GM12878 (cell line): Measurements from ENCODE around the gene EOMES. TPM values are rescaled to one million over a fixed set of nuclear protein-coding genes. Genes with fewer than 3 reads are reported as not detected.

Experiments used
- ATAC-seq: fragments of 200-7000 bp; cut with Tn5 transposase; 3 replicates; pipeline ENCODE4 v1.9.1; 2020; ENCODE audit warnings: mild to moderate bottlenecking, moderate library complexity
- BruUV-seq: library from RNA; stranded (reverse); fragments of 400-500 nt; replicated peaks from 2 replicates; lab custom pipeline; 2021; lab: Mats Ljungman, UMichigan
- CTCF ChIA-PET: fragments of 300-600 bp; sonication (Branson Sonifier 250); formaldehyde crosslinking; extraction: SDS; loops from one replicate; lab custom pipeline; 2021; ENCODE audit warnings: inconsistent platforms; lab: Yijun Ruan, JAX
- POLR2A ChIA-PET: fragments of 350-600 bp; formaldehyde crosslinking; extraction: SDS; loops from one replicate; lab custom pipeline; 2021; ENCODE audit warnings: inconsistent platforms; lab: Charles Lee
- RAD21 ChIA-PET: fragments of 300-600 bp; sonication (Branson Sonifier 250); formaldehyde crosslinking; loops from one replicate; lab custom pipeline; 2023; ENCODE audit warnings: antibody characterized with exemption; ENCODE audit not compliant: unreplicated experiment; lab: Charles Lee
- SMC1A ChIA-PET: fragments of 300-600 bp; sonication (Branson Sonifier 250); formaldehyde crosslinking; loops from one replicate; lab custom pipeline; 2023; ENCODE audit not compliant: unreplicated experiment, uncharacterized antibody; lab: Charles Lee
- DNase-seq: peaks from one replicate; pipeline ENCODE4 v3.0.0-alpha.2; 2011; ENCODE audit warnings: low read depth, low spot score
- FAIRE-seq: peaks from 3 replicates; lab custom pipeline; 2011; peaks lifted over from hg19 to GRCh38; lab: Jason Lieb, UNC
- H2AFZ ChIP-seq: 2 replicates; pipeline ENCODE4 v1.6.0; 2011; ENCODE audit warnings: low read depth, low read length, control low read depth; ENCODE audit not compliant: control insufficient read depth
- H3K27ac ChIP-seq: 2 replicates; pipeline ENCODE4 v1.5.1; 2011; ENCODE audit warnings: control low read depth; ENCODE audit not compliant: control insufficient read depth, insufficient read depth
- H3K27me3 ChIP-seq, 2 experiments: replicated peaks in 1 of 2; 2 replicates each; pipeline versions ENCODE4 v1.6.0 to v1.6.1; 2011; ENCODE audit warnings: low read length in 1 of 2; ENCODE audit not compliant: control insufficient read depth in 2 of 2, insufficient read depth in 2 of 2
- H3K36me3 ChIP-seq, 2 experiments: 2 replicates each; pipeline ENCODE4 v1.5.1; 2011; ENCODE audit warnings: low read length in 1 of 2; ENCODE audit not compliant: control insufficient read depth in 2 of 2, insufficient read depth in 2 of 2
- H3K4me1 ChIP-seq: 2 replicates; pipeline ENCODE4 v1.6.1; 2011; ENCODE audit warnings: mild to moderate bottlenecking, low read length, moderate library complexity, mixed read lengths; ENCODE audit not compliant: control insufficient read depth, insufficient read depth
- H3K4me2 ChIP-seq: 2 replicates; pipeline ENCODE4 v1.6.0; 2011; ENCODE audit warnings: control low read depth; ENCODE audit not compliant: control insufficient read depth, insufficient read depth
- H3K4me3 ChIP-seq: fragments of 200-600 bp; sonication (generic); 2 replicates; pipeline ENCODE4 v1.5.1; 2016
- H3K79me2 ChIP-seq: 2 replicates; pipeline ENCODE4 v1.6.0; 2011; ENCODE audit warnings: low read length; ENCODE audit not compliant: control insufficient read depth, insufficient read depth
- H3K9ac ChIP-seq: 2 replicates; pipeline ENCODE4 v1.8.0; 2011; ENCODE audit warnings: low read length, control low read depth, mixed read lengths; ENCODE audit not compliant: control insufficient read depth, insufficient read depth
- H3K9me3 ChIP-seq: replicated peaks from 3 replicates; pipeline ENCODE4 v1.5.1; 2011; ENCODE audit warnings: mild to moderate bottlenecking, low read length; ENCODE audit not compliant: control insufficient read depth, insufficient read depth
- H4K20me1 ChIP-seq: 2 replicates; pipeline ENCODE4 v1.6.0; 2011; ENCODE audit not compliant: control insufficient read depth, insufficient read depth
- HDAC6 ChIP-seq: fragments of 200-600 bp; sonication (generic); IDR thresholded peaks from one replicate; pipeline ENCODE4 v1.8.0; 2017; ENCODE audit warnings: antibody characterized with exemption; ENCODE audit not compliant: unreplicated experiment
- KDM1A ChIP-seq: fragments of 200-600 bp; sonication (generic); IDR thresholded peaks from 2 replicates; pipeline ENCODE4 v1.6.1; 2016; ENCODE audit warnings: borderline replicate concordance
- NFXL1 ChIP-seq: fragments of 450-650 bp; IDR thresholded peaks from 2 replicates; pipeline ENCODE4 v1.6.1; 2017; ENCODE audit warnings: antibody characterized with exemption, mild to moderate bottlenecking, borderline replicate concordance
- SUZ12 ChIP-seq: fragments of 200-600 bp; sonication (generic); IDR thresholded peaks from one replicate; pipeline ENCODE4 v1.6.1; 2018; ENCODE audit warnings: antibody characterized with exemption, mild to moderate bottlenecking; ENCODE audit not compliant: unreplicated experiment
- WRNIP1 ChIP-seq: IDR thresholded peaks from 2 replicates; pipeline ENCODE4 v1.6.1; 2011; ENCODE audit warnings: low read depth, low read length, improper control_type of control experiment, borderline replicate concordance
- ZBED1 ChIP-seq: IDR thresholded peaks from 2 replicates; pipeline ENCODE4 v1.6.1; 2016; ENCODE audit warnings: borderline replicate concordance
- WGBS: methylation state at CpG from one replicate; pipeline ENCODE4 v1.1.6; 2016; ENCODE audit warnings: low lambda C conversion rate; ENCODE audit not compliant: insufficient replicate concordance, insufficient coverage; ENCODE audit errors: missing lambda C conversion rate; 5-methylcytosine and 5-hydroxymethylcytosine counted together
- in situ Hi-C: fragments of 300-500 bp; cut with MboI; formaldehyde crosslinking; loops from 9 replicates; pipeline ENCODE4 v1.14.3; 2018; ENCODE audit warnings: mixed read lengths
- intact Hi-C: fragments of 100-400 bp; cut with micrococcal nuclease; formaldehyde crosslinking; loops from one replicate; pipeline ENCODE4 v1.14.2; 2022; ENCODE audit not compliant: unreplicated experiment
- polyA plus RNA-seq, 11 experiments: library from polyadenylated mRNA; depleted of rRNA in 4 of 11; unstranded in 6 of 11; stranded (reverse) in 5 of 11; fragments of >200 nt; fragmentation: Nextera tagmentation in 4 of 11; fragmentation: Illumina TruSeq in 1 of 11; extraction: Ambion mirVana in 4 of 11; extraction: Trizol in 1 of 11; gene quantifications; 1 replicate in 1 of 11; 2 replicates in 10 of 11; pipeline versions ENCODE4 v1.2.1 to v1.2.3, GENCODE V29; 2011 to 2016; ENCODE audit warnings: inconsistent platforms in 2 of 11, missing spikeins in 2 of 11, low read depth in 1 of 11
- total RNA-seq, 4 experiments: library from RNA; depleted of rRNA in 3 of 4; stranded (reverse); fragments of >200 nt in 3 of 4; fragmentation: Illumina TruSeq in 1 of 4; extraction: Trizol in 1 of 4; gene quantifications; 2 replicates each; pipeline versions ENCODE4 v1.2.1 to v1.2.3, GENCODE V29; 2013 to 2021
- TF ChIP-seq, protein P1 (sequence below): fragments of 450-650 bp; formaldehyde crosslinking; IDR thresholded peaks from 2 replicates; pipeline ENCODE4 v1.5.0; 2022; ENCODE audit warnings: mild to moderate bottlenecking, missing genetic modification characterization

EOMES gene
- total and polyA plus RNA-seq, 10 of the 15 experiments (the other 5 are each of a cell fraction or from before 2014, with no cell fraction given): 1.5 to 178 (median 4.5) TPM

DNA sequence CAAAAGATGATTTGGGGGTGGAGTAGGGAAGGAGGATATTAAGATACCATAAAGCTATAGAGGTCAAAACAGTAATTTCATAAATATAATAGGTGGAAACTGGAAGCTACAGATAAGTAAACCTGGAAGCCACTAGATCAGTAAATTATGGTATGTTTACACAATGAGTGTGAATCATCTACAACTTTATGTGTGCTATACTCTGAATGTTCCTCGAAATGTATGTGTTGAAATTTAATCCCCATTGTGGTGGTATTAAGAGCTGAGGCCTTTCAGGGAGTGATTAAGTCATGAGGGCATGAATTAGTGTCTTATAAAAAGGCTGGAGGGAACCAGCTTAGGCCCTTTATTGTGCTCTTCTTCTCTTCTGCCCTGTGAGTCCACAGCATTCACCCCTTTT is 25.2 kb downstream of the EOMES start (continued):
- TF ChIP-seq, protein P1, sequence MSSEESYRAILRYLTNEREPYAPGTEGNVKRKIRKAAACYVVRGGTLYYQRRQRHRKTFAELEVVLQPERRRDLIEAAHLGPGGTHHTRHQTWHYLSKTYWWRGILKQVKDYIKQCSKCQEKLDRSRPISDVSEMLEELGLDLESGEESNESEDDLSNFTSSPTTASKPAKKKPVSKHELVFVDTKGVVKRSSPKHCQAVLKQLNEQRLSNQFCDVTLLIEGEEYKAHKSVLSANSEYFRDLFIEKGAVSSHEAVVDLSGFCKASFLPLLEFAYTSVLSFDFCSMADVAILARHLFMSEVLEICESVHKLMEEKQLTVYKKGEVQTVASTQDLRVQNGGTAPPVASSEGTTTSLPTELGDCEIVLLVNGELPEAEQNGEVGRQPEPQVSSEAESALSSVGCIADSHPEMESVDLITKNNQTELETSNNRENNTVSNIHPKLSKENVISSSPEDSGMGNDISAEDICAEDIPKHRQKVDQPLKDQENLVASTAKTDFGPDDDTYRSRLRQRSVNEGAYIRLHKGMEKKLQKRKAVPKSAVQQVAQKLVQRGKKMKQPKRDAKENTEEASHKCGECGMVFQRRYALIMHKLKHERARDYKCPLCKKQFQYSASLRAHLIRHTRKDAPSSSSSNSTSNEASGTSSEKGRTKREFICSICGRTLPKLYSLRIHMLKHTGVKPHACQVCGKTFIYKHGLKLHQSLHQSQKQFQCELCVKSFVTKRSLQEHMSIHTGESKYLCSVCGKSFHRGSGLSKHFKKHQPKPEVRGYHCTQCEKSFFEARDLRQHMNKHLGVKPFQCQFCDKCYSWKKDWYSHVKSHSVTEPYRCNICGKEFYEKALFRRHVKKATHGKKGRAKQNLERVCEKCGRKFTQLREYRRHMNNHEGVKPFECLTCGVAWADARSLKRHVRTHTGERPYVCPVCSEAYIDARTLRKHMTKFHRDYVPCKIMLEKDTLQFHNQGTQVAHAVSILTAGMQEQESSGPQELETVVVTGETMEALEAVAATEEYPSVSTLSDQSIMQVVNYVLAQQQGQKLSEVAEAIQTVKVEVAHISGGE (CRISPR knock-in tag): no peak
- no peak for TF ChIP-seq HDAC6
- TF ChIP-seq NFXL1: no peak
- TF ChIP-seq, all 136 proteins: peak for 0

DNA sequence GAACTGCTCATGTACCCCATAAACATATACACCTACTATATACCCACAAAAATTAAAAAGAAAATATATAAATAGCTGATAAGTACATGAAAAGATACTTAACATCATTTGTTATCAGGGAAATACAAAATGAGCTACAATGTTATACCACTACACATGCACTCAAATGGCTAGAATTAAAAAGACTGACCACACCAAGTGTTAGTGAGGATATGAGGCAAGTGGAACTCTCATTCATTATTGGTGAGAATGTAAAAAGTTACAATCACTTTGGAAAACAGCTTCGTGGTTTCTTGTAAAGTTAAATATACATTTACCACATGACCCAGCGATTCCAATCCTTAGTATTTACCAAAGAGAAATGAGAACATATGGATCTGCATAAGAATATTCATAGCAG is 26.5 kb downstream of the EOMES start:
- H3K36me3 ChIP-seq: no peaks in the 10 kb centered on the region
- in situ Hi-C loops: no loop called here
- no peak overlapping the region for H3K4me2 ChIP-seq
- no peak overlapping the region for H2AFZ ChIP-seq
- H3K27ac ChIP-seq: no peak overlapping the region
- no peak for TF ChIP-seq KDM1A
- no peak for TF ChIP-seq WRNIP1
- TF ChIP-seq ZBED1: no peak
- TF ChIP-seq SUZ12: no peak
- TF ChIP-seq, all 136 proteins: peak for 0
- FAIRE-seq: no peak
- DNase-seq: no peak
- ChIA-PET POLR2A (no interaction called here), SMC1A (interaction anchor here (0.7 to 1.4 kb wide), 2 partner anchors 10 to 14 kb away, joined by 4 read pairs; no protein-coding TSS in a partner anchor), CTCF (interaction anchor here (0.6 to 1.9 kb wide), 5 partner anchors 10 to 789 kb away, joined by 3 to 8 read pairs (median 5); no protein-coding TSS in a partner anchor), RAD21 (interaction anchor here (0.8 to 1.5 kb wide), 4 partner anchors 16 to 214 kb away, joined by 3 to 4 read pairs (median 3); no protein-coding TSS in a partner anchor)
- no peak for ATAC-seq
- whole genome bisulfite sequencing: 3% methylated on average over 2 of the region's 2 CpGs
- Histone ChIP-seq H4K20me1 (no peaks in the 10 kb centered on the region), H3K79me2 (no peaks in the 10 kb centered on the region), H3K4me3 (no peak overlapping the region), H3K4me1 (no peaks in the 10 kb centered on the region), H3K27me3 (no peaks in the 10 kb centered on the region), H3K9ac (no peak overlapping the region), H3K9me3 (no peaks in the 10 kb centered on the region)
- intact Hi-C loops: no loop called here
- BruUV-seq: no TSS peak
